HG02759 (cell line): Measurements from ENCODE around the gene FBXO15.

Experiments used
- ATAC-seq: cut with Tn5 transposase; IDR thresholded peaks from one replicate; pipeline ENCODE4 v1.9.1; 2021; ENCODE audit warnings: mild to moderate bottlenecking, moderate library complexity; ENCODE audit not compliant: unreplicated experiment

FBXO15 gene

GRCh38 chr18:74147779-74148542 is at the start of gene FBXO15, which contains the start of gene TIMM21:
FBXO15 (minus strand) TSS chr18:74147834; CDS start chr18:74147785, 49 bp downstream.
TIMM21 (plus strand) TSS chr18:74148523; CDS start chr18:74148809, 286 bp downstream.
- ATAC-seq: peak; percentile 88

GRCh38 chr18:74196220-74197119 is 48.8 kb upstream of the FBXO15 start:
- peak; percentile 88 for ATAC-seq

GRCh38 chr18:74194691-74195090 is 47.1 kb upstream of the FBXO15 start:
- no peak for ATAC-seq

GRCh38 chr18:74191577-74191976 is 43.9 kb upstream of the FBXO15 start:
- ATAC-seq: no peak

GRCh38 chr18:74190086-74190485 is 42.5 kb upstream of the FBXO15 start:
- no peak for ATAC-seq

GRCh38 chr18:74186661-74187060 is 39.0 kb upstream of the FBXO15 start:
- ATAC-seq: no peak

GRCh38 chr18:74185860-74186259 is 38.2 kb upstream of the FBXO15 start:
- ATAC-seq: no peak

GRCh38 chr18:74184875-74185274 is 37.2 kb upstream of the FBXO15 start:
- ATAC-seq: no peak

- ATAC-seq: no peak
Observed at GRCh38 chr18:74183130-74183529, 35.5 kb upstream of the FBXO15 start.

- no peak for ATAC-seq
Observed at GRCh38 chr18:74182335-74182734, 34.7 kb upstream of the FBXO15 start.

- no peak for ATAC-seq
Observed at GRCh38 chr18:74179623-74180199, 32.1 kb upstream of the FBXO15 start.

GRCh38 chr18:74178884-74179283 is 31.2 kb upstream of the FBXO15 start:
- no peak for ATAC-seq

- no peak for ATAC-seq
Observed at GRCh38 chr18:74175658-74176057, 28.0 kb upstream of the FBXO15 start.

GRCh38 chr18:74173434-74173750 is 25.8 kb upstream of the FBXO15 start:
- no peak for ATAC-seq

GRCh38 chr18:74172697-74173433 is 25.2 kb upstream of the FBXO15 start:
- ATAC-seq: no peak

GRCh38 chr18:74171910-74172606 is 24.4 kb upstream of the FBXO15 start:
- peak; percentile 98 for ATAC-seq

- ATAC-seq: no peak
Observed at GRCh38 chr18:74166386-74166785, 18.8 kb upstream of the FBXO15 start.

GRCh38 chr18:74163019-74163660 is 15.5 kb upstream of the FBXO15 start:
- ATAC-seq: peak; percentile 54

- ATAC-seq: no peak
Observed at GRCh38 chr18:74155276-74155675, 7.6 kb upstream of the FBXO15 start.

GRCh38 chr18:74154716-74155115 is 7.1 kb upstream of the FBXO15 start:
- ATAC-seq: no peak
